PC-9 (cell line): Measurements from ENCODE around the gene SLC27A2.

Experiments
- EZH2 ChIP-seq: fragments of 200-600 bp; sonication (generic); IDR thresholded peaks from 2 replicates; pipeline ENCODE4 v1.8.0; 2017; ENCODE audit warnings: antibody characterized with exemption, low read depth
- TF ChIP-seq, protein P1 (sequence below): fragments of 200-600 bp; sonication (generic); conservative IDR thresholded peaks from 2 replicates; pipeline ENCODE4 v1.6.1; 2017; ENCODE audit warnings: mixed run types, antibody characterized with exemption, mild to moderate bottlenecking, moderate library complexity

GRCh38 chr15:50167110-50167509 lies 14.9 kb upstream of the SLC27A2 start:
- TF ChIP-seq, protein P1, sequence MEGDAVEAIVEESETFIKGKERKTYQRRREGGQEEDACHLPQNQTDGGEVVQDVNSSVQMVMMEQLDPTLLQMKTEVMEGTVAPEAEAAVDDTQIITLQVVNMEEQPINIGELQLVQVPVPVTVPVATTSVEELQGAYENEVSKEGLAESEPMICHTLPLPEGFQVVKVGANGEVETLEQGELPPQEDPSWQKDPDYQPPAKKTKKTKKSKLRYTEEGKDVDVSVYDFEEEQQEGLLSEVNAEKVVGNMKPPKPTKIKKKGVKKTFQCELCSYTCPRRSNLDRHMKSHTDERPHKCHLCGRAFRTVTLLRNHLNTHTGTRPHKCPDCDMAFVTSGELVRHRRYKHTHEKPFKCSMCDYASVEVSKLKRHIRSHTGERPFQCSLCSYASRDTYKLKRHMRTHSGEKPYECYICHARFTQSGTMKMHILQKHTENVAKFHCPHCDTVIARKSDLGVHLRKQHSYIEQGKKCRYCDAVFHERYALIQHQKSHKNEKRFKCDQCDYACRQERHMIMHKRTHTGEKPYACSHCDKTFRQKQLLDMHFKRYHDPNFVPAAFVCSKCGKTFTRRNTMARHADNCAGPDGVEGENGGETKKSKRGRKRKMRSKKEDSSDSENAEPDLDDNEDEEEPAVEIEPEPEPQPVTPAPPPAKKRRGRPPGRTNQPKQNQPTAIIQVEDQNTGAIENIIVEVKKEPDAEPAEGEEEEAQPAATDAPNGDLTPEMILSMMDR: no peak
- TF ChIP-seq EZH2: no peak
